ENCODE data around the gene TH. TPM values are rescaled to one million over a fixed set of nuclear protein-coding genes. Genes with fewer than 3 reads are reported as not detected.

Gene TH
- total and polyA plus RNA-seq, 2 of the 4 experiments (the other 2 are of a cell fraction): 0.10 TPM; not detected in 1

DNA sequence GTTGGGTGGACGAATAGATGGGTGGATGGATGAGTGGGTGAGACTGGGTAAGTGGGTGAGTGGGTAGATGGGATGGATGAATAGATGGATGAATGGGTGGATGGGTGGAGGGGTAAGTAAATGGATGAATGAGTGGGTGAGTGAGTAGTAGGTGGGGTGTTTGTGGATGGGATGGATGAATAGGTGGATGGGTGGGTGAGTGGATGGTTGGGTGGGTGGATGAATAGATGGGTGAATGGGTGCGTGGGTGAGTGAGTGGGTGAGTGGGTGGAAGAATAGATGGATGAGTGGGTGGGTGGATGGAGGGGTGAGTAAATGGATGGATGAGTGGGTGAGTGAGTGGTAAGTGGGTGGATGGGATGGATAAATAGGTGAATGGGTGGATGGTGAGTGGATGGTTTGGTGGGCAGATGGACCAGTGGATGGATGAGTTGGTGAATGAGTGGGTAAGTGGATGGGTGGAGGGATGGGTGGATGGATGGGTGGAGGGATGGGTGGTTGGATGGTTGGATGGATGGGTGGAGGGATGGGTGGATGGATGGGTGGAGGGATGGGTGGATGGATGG lies 45.0 kb downstream of the TH start:
- H4K20me1 ChIP-seq (ENCODE audit: insufficient read depth, low read length): peaks cover 7% of the 10 kb centered on the region; the same call in 1 of the 2 replicates
- no peak for TF ChIP-seq CHD1 (IDR thresholded peaks at IDR 0.05; ENCODE audit: low read depth, low read length)
- no peak for TF ChIP-seq RAD21 (IDR thresholded peaks at IDR 0.05; ENCODE audit: low read length)
- TF ChIP-seq, protein P1, sequence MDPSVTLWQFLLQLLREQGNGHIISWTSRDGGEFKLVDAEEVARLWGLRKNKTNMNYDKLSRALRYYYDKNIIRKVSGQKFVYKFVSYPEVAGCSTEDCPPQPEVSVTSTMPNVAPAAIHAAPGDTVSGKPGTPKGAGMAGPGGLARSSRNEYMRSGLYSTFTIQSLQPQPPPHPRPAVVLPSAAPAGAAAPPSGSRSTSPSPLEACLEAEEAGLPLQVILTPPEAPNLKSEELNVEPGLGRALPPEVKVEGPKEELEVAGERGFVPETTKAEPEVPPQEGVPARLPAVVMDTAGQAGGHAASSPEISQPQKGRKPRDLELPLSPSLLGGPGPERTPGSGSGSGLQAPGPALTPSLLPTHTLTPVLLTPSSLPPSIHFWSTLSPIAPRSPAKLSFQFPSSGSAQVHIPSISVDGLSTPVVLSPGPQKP (IDR thresholded peaks at IDR 0.05; ENCODE audit: borderline replicate concordance, low read depth, low read length): no peak
- no peak for TF ChIP-seq BHLHE40 (IDR thresholded peaks at IDR 0.05; ENCODE audit: low read depth, low read length)
- no peak for TF ChIP-seq RFX5 (IDR thresholded peaks at IDR 0.05; ENCODE audit: low read depth, low read length)
- no peak for TF ChIP-seq MXI1 (IDR thresholded peaks at IDR 0.05; ENCODE audit: borderline replicate concordance, low read depth, low read length)
- TF ChIP-seq NFE2L2 (IDR thresholded peaks at IDR 0.05; ENCODE audit: low read depth, low read length): no peak
- no peak for TF ChIP-seq RCOR1 (IDR thresholded peaks at IDR 0.05; ENCODE audit: insufficient replicate concordance, low read length)
- no peak for TF ChIP-seq CEBPB (IDR thresholded peaks at IDR 0.05; ENCODE audit: low read depth, low read length)
- TF ChIP-seq SMC3 (IDR thresholded peaks at IDR 0.05; ENCODE audit: low read depth, low read length): no peak
- TF ChIP-seq MAZ (IDR thresholded peaks at IDR 0.05; ENCODE audit: borderline replicate concordance, low read depth, low read length): no peak
- TF ChIP-seq, protein P2, sequence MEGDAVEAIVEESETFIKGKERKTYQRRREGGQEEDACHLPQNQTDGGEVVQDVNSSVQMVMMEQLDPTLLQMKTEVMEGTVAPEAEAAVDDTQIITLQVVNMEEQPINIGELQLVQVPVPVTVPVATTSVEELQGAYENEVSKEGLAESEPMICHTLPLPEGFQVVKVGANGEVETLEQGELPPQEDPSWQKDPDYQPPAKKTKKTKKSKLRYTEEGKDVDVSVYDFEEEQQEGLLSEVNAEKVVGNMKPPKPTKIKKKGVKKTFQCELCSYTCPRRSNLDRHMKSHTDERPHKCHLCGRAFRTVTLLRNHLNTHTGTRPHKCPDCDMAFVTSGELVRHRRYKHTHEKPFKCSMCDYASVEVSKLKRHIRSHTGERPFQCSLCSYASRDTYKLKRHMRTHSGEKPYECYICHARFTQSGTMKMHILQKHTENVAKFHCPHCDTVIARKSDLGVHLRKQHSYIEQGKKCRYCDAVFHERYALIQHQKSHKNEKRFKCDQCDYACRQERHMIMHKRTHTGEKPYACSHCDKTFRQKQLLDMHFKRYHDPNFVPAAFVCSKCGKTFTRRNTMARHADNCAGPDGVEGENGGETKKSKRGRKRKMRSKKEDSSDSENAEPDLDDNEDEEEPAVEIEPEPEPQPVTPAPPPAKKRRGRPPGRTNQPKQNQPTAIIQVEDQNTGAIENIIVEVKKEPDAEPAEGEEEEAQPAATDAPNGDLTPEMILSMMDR (conservative IDR thresholded peaks at IDR 0.05; ENCODE audit: low read depth, low read length): no peak
- TF ChIP-seq MAFK (IDR thresholded peaks at IDR 0.05; ENCODE audit: low read depth, low read length): no peak
- TF ChIP-seq, protein P3, sequence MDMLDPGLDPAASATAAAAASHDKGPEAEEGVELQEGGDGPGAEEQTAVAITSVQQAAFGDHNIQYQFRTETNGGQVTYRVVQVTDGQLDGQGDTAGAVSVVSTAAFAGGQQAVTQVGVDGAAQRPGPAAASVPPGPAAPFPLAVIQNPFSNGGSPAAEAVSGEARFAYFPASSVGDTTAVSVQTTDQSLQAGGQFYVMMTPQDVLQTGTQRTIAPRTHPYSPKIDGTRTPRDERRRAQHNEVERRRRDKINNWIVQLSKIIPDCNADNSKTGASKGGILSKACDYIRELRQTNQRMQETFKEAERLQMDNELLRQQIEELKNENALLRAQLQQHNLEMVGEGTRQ (IDR thresholded peaks at IDR 0.05; ENCODE audit: low read depth, low read length): no peak
- TF ChIP-seq POLR2A (IDR thresholded peaks at IDR 0.05; ENCODE audit: low read depth, low read length): no peak
- no peak overlapping the region for H2AK5ac ChIP-seq (ENCODE audit: low read depth, low read length)
- no peak overlapping the region for H3K23ac ChIP-seq (ENCODE audit: low read depth, low read length)
- no peak overlapping the region for H3K9ac ChIP-seq (ENCODE audit: low read depth, low read length)
- no peak overlapping the region for H2AK9ac ChIP-seq (replicated peaks; ENCODE audit: low read depth, low read length, poor library complexity)
- H3K9me3 ChIP-seq (ENCODE audit: control insufficient read depth, insufficient read depth, low read length): no peaks in the 10 kb centered on the region
- no peak overlapping the region for H2BK20ac ChIP-seq (ENCODE audit: low read depth, low read length)
- H3K4me2 ChIP-seq (ENCODE audit: low read depth, low read length): no peak overlapping the region
- WGBS, 2 experiments (ENCODE audit: extremely low coverage in 2 of 2, insufficient read length in 1 of 2): 62% methylated on average over 1 of the region's 2 CpGs; no CpG with 5 or more reads in 1 of the 2 experiments
- H3K9me1 ChIP-seq (ENCODE audit: insufficient read depth, low read length): peaks cover 4% of the 10 kb centered on the region
- in situ Hi-C loops (cut with MboI; ENCODE audit: low sequenced_read_pairs) (no loop called here), intact Hi-C loops (cut with micrococcal nuclease) (no loop called here), dilution Hi-C loops (cut with HindIII; ENCODE audit: low sequenced_read_pairs, unreplicated experiment) (no loop called here)
- no peak overlapping the region for H4K5ac ChIP-seq (ENCODE audit: low read depth, low read length)
- H3K27me3 ChIP-seq (ENCODE audit: control insufficient read depth, insufficient read depth, low read length): peaks cover 2% of the 10 kb centered on the region; the same call in 1 of the 2 replicates
- no peak overlapping the region for H3K27ac ChIP-seq (ENCODE audit: insufficient read depth, low read length)
- no peak overlapping the region for H4K8ac ChIP-seq (ENCODE audit: low read depth in 2 of 2, low read length in 2 of 2)
- ChIA-PET POLR2A (ENCODE audit: unreplicated experiment) (no interaction called here), CTCF (no interaction called here)
- no peak overlapping the region for H3K56ac ChIP-seq (ENCODE audit: extremely low read depth, insufficient read depth, low read length)
- H2BK15ac ChIP-seq (ENCODE audit: low read depth, low read length): no peak overlapping the region
- no peak overlapping the region for H2BK120ac ChIP-seq (ENCODE audit: low read depth, low read length)
- peaks cover 8% of the 10 kb centered on the region for H3K4me1 ChIP-seq (ENCODE audit: control insufficient read depth, insufficient read depth, low read length)
- DNase-seq (no peak), ATAC-seq (ENCODE audit: low read depth) (no peak)
- H3K36me3 ChIP-seq (ENCODE audit: control insufficient read depth, insufficient read depth, low read length): peaks cover 1% of the 10 kb centered on the region; the same call in 1 of the 2 replicates
- no peak overlapping the region for H2AFZ ChIP-seq (replicated peaks; ENCODE audit: low read length, poor library complexity)
- no TSS peak for BruUV-seq (replicated peaks)
- H3K18ac ChIP-seq (ENCODE audit: low read depth, low read length): no peak overlapping the region
- H2BK5ac ChIP-seq (ENCODE audit: low read depth, low read length, poor library complexity, severe bottlenecking): no peak overlapping the region
- H3K4me3 ChIP-seq (ENCODE audit: insufficient read depth, low read depth, low read length): no peak overlapping the region
- H3K4ac ChIP-seq (ENCODE audit: low read depth, low read length): no peak overlapping the region
- H3K14ac ChIP-seq (replicated peaks; ENCODE audit: low read depth, low read length): no peak overlapping the region
- H4K91ac ChIP-seq (ENCODE audit: insufficient read depth, low read depth, low read length): no peak overlapping the region
- peaks cover 0 to 3% of the 10 kb centered on the region in 2 experiments; a peak in 2 of 4 replicates for H3K79me1 ChIP-seq (ENCODE audit: low read depth in 1 of 2, low read length in 2 of 2)
